ENCODE data around the gene NRG2. TPM values are rescaled to one million over a fixed set of nuclear protein-coding genes. Genes with fewer than 3 reads are reported as not detected.

The NRG2 gene
- polyA plus RNA-seq, 1 of the 3 experiments (the other 2 are of a cell fraction), result 3.7 TPM

GRCh38 chr5:139897982-139898381, 145.1 kb downstream of the NRG2 start (continued):
- TF ChIP-seq, protein P1, sequence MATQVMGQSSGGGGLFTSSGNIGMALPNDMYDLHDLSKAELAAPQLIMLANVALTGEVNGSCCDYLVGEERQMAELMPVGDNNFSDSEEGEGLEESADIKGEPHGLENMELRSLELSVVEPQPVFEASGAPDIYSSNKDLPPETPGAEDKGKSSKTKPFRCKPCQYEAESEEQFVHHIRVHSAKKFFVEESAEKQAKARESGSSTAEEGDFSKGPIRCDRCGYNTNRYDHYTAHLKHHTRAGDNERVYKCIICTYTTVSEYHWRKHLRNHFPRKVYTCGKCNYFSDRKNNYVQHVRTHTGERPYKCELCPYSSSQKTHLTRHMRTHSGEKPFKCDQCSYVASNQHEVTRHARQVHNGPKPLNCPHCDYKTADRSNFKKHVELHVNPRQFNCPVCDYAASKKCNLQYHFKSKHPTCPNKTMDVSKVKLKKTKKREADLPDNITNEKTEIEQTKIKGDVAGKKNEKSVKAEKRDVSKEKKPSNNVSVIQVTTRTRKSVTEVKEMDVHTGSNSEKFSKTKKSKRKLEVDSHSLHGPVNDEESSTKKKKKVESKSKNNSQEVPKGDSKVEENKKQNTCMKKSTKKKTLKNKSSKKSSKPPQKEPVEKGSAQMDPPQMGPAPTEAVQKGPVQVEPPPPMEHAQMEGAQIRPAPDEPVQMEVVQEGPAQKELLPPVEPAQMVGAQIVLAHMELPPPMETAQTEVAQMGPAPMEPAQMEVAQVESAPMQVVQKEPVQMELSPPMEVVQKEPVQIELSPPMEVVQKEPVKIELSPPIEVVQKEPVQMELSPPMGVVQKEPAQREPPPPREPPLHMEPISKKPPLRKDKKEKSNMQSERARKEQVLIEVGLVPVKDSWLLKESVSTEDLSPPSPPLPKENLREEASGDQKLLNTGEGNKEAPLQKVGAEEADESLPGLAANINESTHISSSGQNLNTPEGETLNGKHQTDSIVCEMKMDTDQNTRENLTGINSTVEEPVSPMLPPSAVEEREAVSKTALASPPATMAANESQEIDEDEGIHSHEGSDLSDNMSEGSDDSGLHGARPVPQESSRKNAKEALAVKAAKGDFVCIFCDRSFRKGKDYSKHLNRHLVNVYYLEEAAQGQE (IDR thresholded peaks at IDR 0.05; ENCODE audit: low read depth, low read length), result no peak
- no peak for TF ChIP-seq MXI1 (IDR thresholded peaks at IDR 0.05; ENCODE audit: low read depth, low read length)
- TF ChIP-seq GATA2 (CRISPR knock-in tag; IDR thresholded peaks at IDR 0.05), result no peak
- no peak for TF ChIP-seq FOXJ3 (CRISPR knock-in tag; IDR thresholded peaks at IDR 0.05)
- TF ChIP-seq FOXM1 (IDR thresholded peaks at IDR 0.05; ENCODE audit: low read depth), result no peak

DNA sequence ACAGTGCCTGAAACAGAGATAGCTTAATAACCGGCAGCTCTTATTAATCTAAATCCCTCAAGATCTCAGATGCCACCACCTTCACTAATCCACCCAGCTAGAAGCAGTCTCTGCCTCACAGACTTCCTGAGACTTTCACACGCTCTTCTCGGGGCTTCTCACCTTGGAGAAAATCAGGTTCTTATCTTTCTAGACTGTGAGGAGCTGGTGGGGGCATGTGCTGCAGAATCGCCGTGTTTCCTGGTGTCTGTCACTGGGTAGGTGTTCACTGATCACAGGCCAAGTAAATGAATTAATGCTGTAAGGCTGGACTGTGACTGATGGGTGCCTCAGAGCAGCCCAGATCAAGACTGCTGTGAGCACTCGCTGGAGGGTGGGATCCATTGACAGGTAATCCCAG, 145.8 kb downstream of the NRG2 start:
- ChIA-PET CTCF (interaction anchor here (0.9 to 9.6 kb wide), 6 partner anchors 11 to 132 kb away, joined by 3 to 79 read pairs (median 34); no protein-coding TSS in a partner anchor), POLR2A (no interaction called here)
- Histone ChIP-seq H3K27ac (ENCODE audit: low read depth in 2 of 2, low read length in 1 of 2) (no peak overlapping the region), H3K4me2 (no peak overlapping the region), H3K27me3 (ENCODE audit: insufficient read depth) (peaks cover 13% of the 10 kb centered on the region), H3F3A (replicated peaks; ENCODE audit: insufficient read depth) (no peaks in the 10 kb centered on the region), H3K9me2 (no peaks in the 10 kb centered on the region), H3K4me1 (ENCODE audit: control insufficient read depth in 1 of 2, insufficient read depth in 2 of 2, low read depth in 1 of 2, low read length in 1 of 2) (peaks cover 0 to 73% of the 10 kb centered on the region in 2 experiments; a peak in 2 of 4 replicates), H3K79me2 (ENCODE audit: insufficient read depth) (no peaks in the 10 kb centered on the region), H3K36me3 (replicated peaks in 1 of 2; ENCODE audit: control insufficient read depth in 1 of 2, insufficient read depth in 2 of 2, low read length in 1 of 2) (no peaks in the 10 kb centered on the region), H3K9ac (no peak overlapping the region), H2AFZ (ENCODE audit: low read depth) (no peak overlapping the region), H3K9me3 (no peaks in the 10 kb centered on the region), H3K4me3 (ENCODE audit: low read depth in 2 of 2, low read length in 1 of 2) (no peak overlapping the region), H4K20me1 (ENCODE audit: insufficient read depth) (no peaks in the 10 kb centered on the region)
- 93% methylated on average over 6 of the region's 6 CpGs for WGBS (ENCODE audit: low lambda C conversion rate)
- TF ChIP-seq, protein P2, sequence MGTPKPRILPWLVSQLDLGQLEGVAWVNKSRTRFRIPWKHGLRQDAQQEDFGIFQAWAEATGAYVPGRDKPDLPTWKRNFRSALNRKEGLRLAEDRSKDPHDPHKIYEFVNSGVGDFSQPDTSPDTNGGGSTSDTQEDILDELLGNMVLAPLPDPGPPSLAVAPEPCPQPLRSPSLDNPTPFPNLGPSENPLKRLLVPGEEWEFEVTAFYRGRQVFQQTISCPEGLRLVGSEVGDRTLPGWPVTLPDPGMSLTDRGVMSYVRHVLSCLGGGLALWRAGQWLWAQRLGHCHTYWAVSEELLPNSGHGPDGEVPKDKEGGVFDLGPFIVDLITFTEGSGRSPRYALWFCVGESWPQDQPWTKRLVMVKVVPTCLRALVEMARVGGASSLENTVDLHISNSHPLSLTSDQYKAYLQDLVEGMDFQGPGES (IDR thresholded peaks at IDR 0.05; ENCODE audit: low read depth, low read length), result no peak
- TF ChIP-seq, protein P3, sequence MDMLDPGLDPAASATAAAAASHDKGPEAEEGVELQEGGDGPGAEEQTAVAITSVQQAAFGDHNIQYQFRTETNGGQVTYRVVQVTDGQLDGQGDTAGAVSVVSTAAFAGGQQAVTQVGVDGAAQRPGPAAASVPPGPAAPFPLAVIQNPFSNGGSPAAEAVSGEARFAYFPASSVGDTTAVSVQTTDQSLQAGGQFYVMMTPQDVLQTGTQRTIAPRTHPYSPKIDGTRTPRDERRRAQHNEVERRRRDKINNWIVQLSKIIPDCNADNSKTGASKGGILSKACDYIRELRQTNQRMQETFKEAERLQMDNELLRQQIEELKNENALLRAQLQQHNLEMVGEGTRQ (IDR thresholded peaks at IDR 0.05; ENCODE audit: borderline replicate concordance, low read depth, low read length), result no peak
- TF ChIP-seq, protein P4, sequence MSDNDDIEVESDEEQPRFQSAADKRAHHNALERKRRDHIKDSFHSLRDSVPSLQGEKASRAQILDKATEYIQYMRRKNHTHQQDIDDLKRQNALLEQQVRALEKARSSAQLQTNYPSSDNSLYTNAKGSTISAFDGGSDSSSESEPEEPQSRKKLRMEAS (IDR thresholded peaks at IDR 0.05; ENCODE audit: low read depth), result no peak
- TF ChIP-seq JUND (IDR thresholded peaks at IDR 0.05) (no peak), FOSL2 (IDR thresholded peaks at IDR 0.05; ENCODE audit: borderline replicate concordance, low read depth) (no peak)
- DNase-seq, result no peak
